MM.1S (cell line): Measurements from ENCODE around the gene TMEM163.

Experiments
- CTCF ChIP-seq: fragments of 300-600 bp; sonication (generic); IDR thresholded peaks from 2 replicates; pipeline ENCODE4 v1.5.1; 2016; ENCODE audit warnings: antibody characterized with exemption, low read length, mixed read lengths
- EZH2 ChIP-seq: fragments of 300-600 bp; sonication (generic); optimal IDR thresholded peaks from 2 replicates; pipeline ENCODE3; 2017; ENCODE audit warnings: low read depth, mild to moderate bottlenecking, antibody characterized with exemption, low read length, mixed read lengths
- EZH2phosphoT487 ChIP-seq: fragments of 300-600 bp; sonication (generic); IDR thresholded peaks from 2 replicates; pipeline ENCODE4 v1.6.1; 2018; ENCODE audit warnings: antibody characterized with exemption, low read length

DNA sequence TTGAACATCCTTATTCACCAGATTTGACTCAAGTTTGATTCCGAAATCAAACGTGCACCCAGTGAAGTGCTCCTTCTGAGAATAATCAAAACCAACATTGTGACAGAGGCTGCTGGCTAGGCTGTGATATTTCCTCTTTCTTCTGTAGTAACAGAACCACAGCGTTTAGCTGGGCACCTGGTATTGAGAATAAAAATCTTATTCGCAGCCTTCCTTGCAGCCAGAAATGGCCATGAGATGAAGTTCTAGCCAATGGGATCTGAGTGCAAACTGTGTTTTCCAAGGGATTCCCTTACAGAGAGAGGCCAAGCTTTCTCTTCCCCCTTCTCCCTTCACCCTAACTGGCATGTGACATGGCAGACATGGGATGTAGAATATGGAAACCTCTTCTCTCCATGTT lies 51.7 kb downstream of the TMEM163 start:
- TF ChIP-seq CTCF (no peak), EZH2phosphoT487 (no peak), EZH2 (no peak)
